Activated T-helper 17 cell treated with anti-CD3 and anti-CD28 coated beads, Interleukin-2, amount 50 U/mL, for 72 hours (primary cell): ENCODE measurements around the gene PIGC. TPM values are rescaled to one million over a fixed set of nuclear protein-coding genes. Genes with fewer than 3 reads are reported as not detected.

Source experiments
- ATAC-seq: fragments of 150-1000 bp; cut with Tn5 transposase; replicated peaks from 2 replicates; pipeline ENCODE4 v1.10.0; 2021; ENCODE audit warnings: mild to moderate bottlenecking, moderate library complexity
- H3K27ac Mint-ChIP-seq: one replicate; pipeline ENCODE4 v1.8.0; 2022; ENCODE audit warnings: mixed read lengths
- H3K27me3 Mint-ChIP-seq: one replicate; pipeline ENCODE4 v1.8.0; 2022; ENCODE audit warnings: mixed read lengths
- H3K36me3 Mint-ChIP-seq: one replicate; pipeline ENCODE4 v1.8.0; 2022; ENCODE audit warnings: low read depth, mild to moderate bottlenecking, mixed read lengths
- H3K4me1 Mint-ChIP-seq: one replicate; pipeline ENCODE4 v1.8.0; 2022; ENCODE audit warnings: mixed read lengths
- H3K4me3 Mint-ChIP-seq: one replicate; pipeline ENCODE4 v1.8.0; 2022; ENCODE audit warnings: mild to moderate bottlenecking, mixed read lengths
- H3K9me3 Mint-ChIP-seq: one replicate; pipeline ENCODE4 v1.8.0; 2022; ENCODE audit warnings: mixed read lengths
- total RNA-seq, 2 donors: library from RNA; stranded (reverse); gene quantifications; one replicate each; pipeline ENCODE4 v1.2.3, GENCODE V29; 2022

The PIGC gene
- total RNA-seq = 10 to 100 TPM; 11.3 to 13.3 TPM

GRCh38 chr1:172443666-172444453 lies at the start of gene PIGC:
Gene PIGC (minus strand): TSS chr1:172444069. CDS start chr1:172442622, 1,447 bp downstream.
- Mint-ChIP-seq H3K27ac (peak within 1 kb of the TSS; percentile 92), H3K4me3 (peak within 1 kb of the TSS; percentile 88), H3K4me1 (peaks cover 21% of the 10 kb centered on the region), H3K9me3 (no peaks in the 10 kb centered on the region), H3K36me3 (peaks cover 19% of the 10 kb centered on the region), H3K27me3 (no peaks in the 10 kb centered on the region)
- peak; percentile 100 for ATAC-seq

GRCh38 chr1:172492421-172492820 lies 48.6 kb upstream of the PIGC start:
- Mint-ChIP-seq H3K9me3 (no peaks in the 10 kb centered on the region), H3K4me3 (no peak overlapping the region), H3K36me3 (no peaks in the 10 kb centered on the region), H3K27me3 (peaks cover 4% of the 10 kb centered on the region), H3K27ac (no peak overlapping the region), H3K4me1 (no peaks in the 10 kb centered on the region)
- no peak for ATAC-seq

- Mint-ChIP-seq H3K27ac (no peak overlapping the region), H3K4me1 (no peaks in the 10 kb centered on the region), H3K9me3 (no peaks in the 10 kb centered on the region), H3K27me3 (peaks cover 4% of the 10 kb centered on the region), H3K36me3 (no peaks in the 10 kb centered on the region), H3K4me3 (no peak overlapping the region)
- ATAC-seq = no peak
These were observed 46.0 kb upstream of the PIGC start for GRCh38 chr1:172489847-172490246.

- H3K4me1 Mint-ChIP-seq = no peaks in the 10 kb centered on the region
- no peaks in the 10 kb centered on the region for H3K9me3 Mint-ChIP-seq
- H3K36me3 Mint-ChIP-seq = no peaks in the 10 kb centered on the region
- no peak overlapping the region for H3K4me3 Mint-ChIP-seq
- no peak for ATAC-seq
- peaks cover 4% of the 10 kb centered on the region for H3K27me3 Mint-ChIP-seq
- H3K27ac Mint-ChIP-seq = no peak overlapping the region
These were observed 44.5 kb upstream of the PIGC start for GRCh38 chr1:172488393-172488792.

- peaks cover 4% of the 10 kb centered on the region for H3K27me3 Mint-ChIP-seq
- no peak overlapping the region for H3K4me3 Mint-ChIP-seq
- H3K27ac Mint-ChIP-seq = peak overlapping the region; percentile 1
- ATAC-seq = peak; percentile 32
- no peaks in the 10 kb centered on the region for H3K36me3 Mint-ChIP-seq
- no peaks in the 10 kb centered on the region for H3K9me3 Mint-ChIP-seq
- no peaks in the 10 kb centered on the region for H3K4me1 Mint-ChIP-seq
These were observed 43.7 kb upstream of the PIGC start for GRCh38 chr1:172487550-172487949.

GRCh38 chr1:172486805-172487454 lies 43.1 kb upstream of the PIGC start:
- peaks cover 4% of the 10 kb centered on the region for H3K27me3 Mint-ChIP-seq
- H3K9me3 Mint-ChIP-seq = no peaks in the 10 kb centered on the region
- peak overlapping the region; percentile 1 for H3K27ac Mint-ChIP-seq
- ATAC-seq = no peak
- H3K4me3 Mint-ChIP-seq = no peak overlapping the region
- no peaks in the 10 kb centered on the region for H3K36me3 Mint-ChIP-seq
- H3K4me1 Mint-ChIP-seq = no peaks in the 10 kb centered on the region

DNA sequence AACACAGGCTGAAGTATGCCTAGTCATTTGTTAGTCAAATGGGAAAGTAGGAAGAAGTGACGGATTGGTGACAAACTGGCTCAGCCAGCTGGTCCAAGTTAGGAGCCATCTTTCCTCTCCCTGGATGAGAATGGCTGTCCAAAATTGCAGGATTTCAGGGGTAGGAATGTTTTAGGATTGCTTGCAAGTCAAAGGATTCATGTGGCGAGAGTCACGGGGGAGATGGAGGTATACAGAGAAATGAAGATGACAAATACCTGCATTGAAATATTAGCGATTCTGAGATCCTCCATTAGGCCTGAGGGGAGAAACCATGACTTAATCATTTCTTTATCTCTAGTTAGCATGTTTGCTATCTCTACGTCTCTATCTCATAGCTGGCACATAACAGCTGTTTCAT lies 41.8 kb upstream of the PIGC start:
- Mint-ChIP-seq H3K9me3 (no peaks in the 10 kb centered on the region), H3K27me3 (peaks cover under 1% of the 10 kb centered on the region), H3K27ac (no peak overlapping the region), H3K4me3 (no peak overlapping the region), H3K4me1 (no peaks in the 10 kb centered on the region), H3K36me3 (no peaks in the 10 kb centered on the region)
- ATAC-seq = no peak

GRCh38 chr1:172484252-172484651 lies 40.4 kb upstream of the PIGC start:
- no peaks in the 10 kb centered on the region for H3K27me3 Mint-ChIP-seq
- no peak overlapping the region for H3K27ac Mint-ChIP-seq
- no peaks in the 10 kb centered on the region for H3K4me1 Mint-ChIP-seq
- no peak for ATAC-seq
- H3K9me3 Mint-ChIP-seq = no peaks in the 10 kb centered on the region
- no peak overlapping the region for H3K4me3 Mint-ChIP-seq
- no peaks in the 10 kb centered on the region for H3K36me3 Mint-ChIP-seq

DNA sequence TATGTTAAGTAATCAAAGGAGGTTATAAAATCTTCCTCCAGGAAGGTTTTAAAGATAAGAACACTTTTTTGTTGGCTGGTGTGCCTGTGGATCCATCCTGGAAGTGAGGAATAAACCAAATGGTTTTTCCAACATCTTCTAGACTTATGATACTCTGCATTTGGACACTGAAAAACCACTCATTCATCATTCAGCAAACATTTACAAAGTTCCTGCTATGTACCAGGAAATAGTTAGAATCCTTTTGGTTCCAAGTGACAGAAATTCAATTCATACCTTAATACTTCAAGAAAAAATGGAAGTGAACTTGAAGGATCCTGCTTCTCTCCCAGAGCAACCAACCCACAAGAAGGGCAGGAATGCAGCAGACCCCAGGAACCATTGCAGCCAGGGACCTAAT lies 39.6 kb upstream of the PIGC start:
- H3K4me3 Mint-ChIP-seq = no peak overlapping the region
- no peaks in the 10 kb centered on the region for H3K36me3 Mint-ChIP-seq
- ATAC-seq = no peak

DNA sequence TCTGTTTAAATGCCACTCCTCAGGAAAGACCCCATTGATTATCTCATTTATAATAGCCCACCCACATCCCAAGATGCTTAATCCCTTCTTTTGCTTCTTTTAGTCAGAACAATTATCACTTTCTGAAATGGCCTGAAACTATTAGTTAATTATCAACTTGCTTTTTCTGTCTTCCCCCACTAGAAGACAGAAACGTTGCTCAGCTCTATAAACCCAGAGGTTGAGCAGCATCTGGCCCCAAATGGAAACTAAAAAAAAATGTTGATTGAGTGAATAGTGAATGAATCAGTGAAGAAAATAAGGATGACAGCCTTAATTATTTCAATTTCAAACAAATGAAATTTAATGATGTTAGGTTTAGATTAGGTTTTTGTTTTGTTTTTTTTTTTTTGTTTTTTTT lies 38.2 kb upstream of the PIGC start:
- ATAC-seq = no peak
- no peak overlapping the region for H3K4me3 Mint-ChIP-seq
- no peaks in the 10 kb centered on the region for H3K36me3 Mint-ChIP-seq
- no peaks in the 10 kb centered on the region for H3K4me1 Mint-ChIP-seq
- H3K9me3 Mint-ChIP-seq = no peaks in the 10 kb centered on the region
- no peak overlapping the region for H3K27ac Mint-ChIP-seq
- H3K27me3 Mint-ChIP-seq = no peaks in the 10 kb centered on the region

More for the DNA sequence above, 39.6 kb upstream of the PIGC start:
- no peaks in the 10 kb centered on the region for H3K4me1 Mint-ChIP-seq
- no peaks in the 10 kb centered on the region for H3K27me3 Mint-ChIP-seq
- no peak overlapping the region for H3K27ac Mint-ChIP-seq
- H3K9me3 Mint-ChIP-seq = no peaks in the 10 kb centered on the region

DNA sequence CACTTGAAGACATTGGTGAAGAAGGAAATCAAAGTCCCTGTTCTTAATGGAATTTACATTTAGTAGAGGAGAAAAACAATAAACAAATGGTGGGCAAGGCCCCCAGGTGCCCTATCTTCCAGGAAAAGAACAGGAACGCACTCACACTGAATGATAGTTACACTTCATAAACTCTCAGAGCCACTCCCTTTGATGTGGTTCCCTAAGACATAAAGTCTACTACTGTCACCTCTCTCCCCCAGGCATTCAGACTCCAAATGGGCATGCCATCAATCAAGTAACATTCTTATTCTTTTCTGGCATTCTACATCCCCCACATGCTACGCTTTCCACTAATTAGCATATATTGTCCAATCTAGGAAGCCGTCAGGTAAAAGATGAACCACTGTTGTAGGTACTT lies 36.6 kb upstream of the PIGC start:
- H3K4me3 Mint-ChIP-seq = no peak overlapping the region
- H3K9me3 Mint-ChIP-seq = no peaks in the 10 kb centered on the region
- no peak overlapping the region for H3K27ac Mint-ChIP-seq
- ATAC-seq = no peak
- H3K36me3 Mint-ChIP-seq = no peaks in the 10 kb centered on the region
- no peaks in the 10 kb centered on the region for H3K27me3 Mint-ChIP-seq
- no peaks in the 10 kb centered on the region for H3K4me1 Mint-ChIP-seq

DNA sequence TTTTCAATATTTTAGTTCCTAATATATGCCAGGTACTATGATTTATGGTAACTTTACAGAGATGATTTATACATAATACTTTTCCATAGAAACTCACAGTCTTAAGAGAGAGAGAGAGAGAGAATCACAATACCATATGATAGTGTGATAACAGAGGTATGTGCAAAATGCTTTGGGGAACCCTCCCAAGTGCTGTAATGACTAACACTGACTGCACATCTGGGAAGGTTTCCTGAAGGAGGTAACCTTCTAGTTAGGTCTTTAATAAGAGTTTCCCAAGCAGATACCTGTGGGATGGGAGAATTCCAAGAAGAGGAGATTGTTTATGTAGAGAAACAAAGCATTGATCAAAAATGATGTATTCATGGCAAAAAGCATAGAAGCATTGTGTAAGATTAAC lies 34.6 kb upstream of the PIGC start:
- H3K36me3 Mint-ChIP-seq = no peaks in the 10 kb centered on the region
- no peak for ATAC-seq

DNA sequence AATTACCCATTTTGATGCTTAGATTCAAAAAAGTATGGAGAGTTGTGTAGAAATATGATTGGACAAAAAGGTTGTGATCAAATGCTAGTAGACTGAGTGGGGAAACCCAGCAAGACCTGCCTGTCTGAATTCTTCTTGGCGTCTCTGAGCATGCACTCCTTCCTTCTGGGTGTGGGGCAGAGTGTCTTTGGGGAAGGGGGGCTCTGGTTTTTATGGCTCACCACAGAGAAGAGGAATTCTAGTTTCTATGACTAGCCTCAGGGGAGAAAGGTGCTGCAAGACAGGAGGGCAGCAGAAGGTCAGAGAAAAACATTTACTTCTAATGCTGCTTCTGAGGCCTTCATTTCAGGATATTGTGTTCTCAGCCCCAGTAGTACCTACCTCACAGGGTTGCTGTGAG lies 33.9 kb upstream of the PIGC start:
- H3K4me1 Mint-ChIP-seq = no peaks in the 10 kb centered on the region
- peaks cover 3% of the 10 kb centered on the region for H3K27me3 Mint-ChIP-seq
- H3K9me3 Mint-ChIP-seq = no peaks in the 10 kb centered on the region
- no peak for ATAC-seq
- H3K36me3 Mint-ChIP-seq = no peaks in the 10 kb centered on the region
- H3K4me3 Mint-ChIP-seq = no peak overlapping the region
- H3K27ac Mint-ChIP-seq = no peak overlapping the region

More for the DNA sequence above, 34.6 kb upstream of the PIGC start:
- Mint-ChIP-seq H3K27ac (no peak overlapping the region), H3K4me3 (no peak overlapping the region), H3K9me3 (no peaks in the 10 kb centered on the region), H3K27me3 (no peaks in the 10 kb centered on the region), H3K4me1 (no peaks in the 10 kb centered on the region)

DNA sequence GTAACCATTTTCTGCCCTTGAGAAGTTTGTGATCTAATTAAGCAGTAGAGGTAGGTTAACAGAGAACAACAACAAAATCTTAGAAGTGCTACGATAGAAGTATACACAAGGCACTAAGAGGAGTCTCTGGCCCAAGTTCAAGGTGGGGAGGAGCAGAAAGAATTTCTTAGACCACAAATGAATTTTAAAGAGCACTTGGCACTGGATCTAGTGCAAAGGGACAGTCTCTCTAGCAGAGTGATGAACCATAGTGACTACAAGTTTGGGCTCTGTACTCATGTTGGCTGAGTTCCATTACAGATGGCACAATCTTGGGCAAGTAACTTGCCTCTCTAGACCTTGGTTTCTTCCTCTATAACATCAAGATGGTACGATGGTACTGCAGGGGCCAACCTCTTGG lies 33.3 kb upstream of the PIGC start:
- no peaks in the 10 kb centered on the region for H3K4me1 Mint-ChIP-seq
- ATAC-seq = no peak
- peaks cover 3% of the 10 kb centered on the region for H3K27me3 Mint-ChIP-seq
- no peaks in the 10 kb centered on the region for H3K36me3 Mint-ChIP-seq
- no peak overlapping the region for H3K4me3 Mint-ChIP-seq
- H3K27ac Mint-ChIP-seq = no peak overlapping the region
- no peaks in the 10 kb centered on the region for H3K9me3 Mint-ChIP-seq

- H3K27ac Mint-ChIP-seq = no peak overlapping the region
- H3K36me3 Mint-ChIP-seq = no peaks in the 10 kb centered on the region
- peaks cover 3% of the 10 kb centered on the region for H3K27me3 Mint-ChIP-seq
- H3K4me1 Mint-ChIP-seq = no peaks in the 10 kb centered on the region
- no peak for ATAC-seq
- H3K9me3 Mint-ChIP-seq = no peaks in the 10 kb centered on the region
- no peak overlapping the region for H3K4me3 Mint-ChIP-seq
These were observed 32.4 kb upstream of the PIGC start for GRCh38 chr1:172476218-172476811.
